ENCODE results near the gene POLD1.

- no peak for TF ChIP-seq CTCF (IDR thresholded peaks at IDR 0.05; ENCODE audit: low read depth, low read length, poor library complexity, severe bottlenecking)
- no peak for TF ChIP-seq EZH2phosphoT487 (IDR thresholded peaks at IDR 0.05; ENCODE audit: borderline replicate concordance, low read length)
These were observed 66.4 kb downstream of the POLD1 start for GRCh38 chr19:50450369-50451222.
